Measurements from ENCODE around the gene KCNH6.

DNA sequence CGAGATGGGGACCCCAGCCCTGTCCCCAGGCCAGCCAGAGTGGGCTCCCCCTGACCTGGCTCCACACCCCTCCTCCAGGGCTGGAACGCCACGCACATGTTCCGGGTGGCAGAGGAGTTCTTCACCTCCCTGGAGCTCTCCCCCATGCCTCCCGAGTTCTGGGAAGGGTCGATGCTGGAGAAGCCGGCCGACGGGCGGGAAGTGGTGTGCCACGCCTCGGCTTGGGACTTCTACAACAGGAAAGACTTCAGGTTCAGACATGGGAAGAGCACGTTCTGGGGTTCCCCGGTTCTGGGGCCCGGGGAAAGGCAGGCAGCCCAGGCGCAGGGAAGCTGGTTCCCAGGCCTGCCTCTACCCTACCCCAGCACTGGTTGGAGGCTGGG, 41.7 kb upstream of the KCNH6 start:
- TF ChIP-seq, protein P1, sequence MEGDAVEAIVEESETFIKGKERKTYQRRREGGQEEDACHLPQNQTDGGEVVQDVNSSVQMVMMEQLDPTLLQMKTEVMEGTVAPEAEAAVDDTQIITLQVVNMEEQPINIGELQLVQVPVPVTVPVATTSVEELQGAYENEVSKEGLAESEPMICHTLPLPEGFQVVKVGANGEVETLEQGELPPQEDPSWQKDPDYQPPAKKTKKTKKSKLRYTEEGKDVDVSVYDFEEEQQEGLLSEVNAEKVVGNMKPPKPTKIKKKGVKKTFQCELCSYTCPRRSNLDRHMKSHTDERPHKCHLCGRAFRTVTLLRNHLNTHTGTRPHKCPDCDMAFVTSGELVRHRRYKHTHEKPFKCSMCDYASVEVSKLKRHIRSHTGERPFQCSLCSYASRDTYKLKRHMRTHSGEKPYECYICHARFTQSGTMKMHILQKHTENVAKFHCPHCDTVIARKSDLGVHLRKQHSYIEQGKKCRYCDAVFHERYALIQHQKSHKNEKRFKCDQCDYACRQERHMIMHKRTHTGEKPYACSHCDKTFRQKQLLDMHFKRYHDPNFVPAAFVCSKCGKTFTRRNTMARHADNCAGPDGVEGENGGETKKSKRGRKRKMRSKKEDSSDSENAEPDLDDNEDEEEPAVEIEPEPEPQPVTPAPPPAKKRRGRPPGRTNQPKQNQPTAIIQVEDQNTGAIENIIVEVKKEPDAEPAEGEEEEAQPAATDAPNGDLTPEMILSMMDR (conservative IDR thresholded peaks at IDR 0.05; ENCODE audit: low read length), result no peak
- TF ChIP-seq EZH2phosphoT487 (IDR thresholded peaks at IDR 0.05; ENCODE audit: borderline replicate concordance), result no peak

Measured in Loucy (cell line).